ENCODE measurements around the gene TNRC18.
"Not testable (repeated sequence)": the region's sequence is repeated elsewhere in the genome, so short reads cannot be mapped to it uniquely, and the experiment has no call there.

The TNRC18 gene

GRCh38 chr7:5283421-5284303 is 140.0 kb downstream of the TNRC18 start:
- 6 to 9% methylated on average over 43 to 45 of the region's 46 CpGs for WGBS, 2 experiments
- Histone ChIP-seq H3K4me3 (ENCODE audit: insufficient read depth, low read depth, low read length) (peak overlapping the region; percentile 61), H3K9me3 (ENCODE audit: control insufficient read depth, low read length) (no peaks in the 10 kb centered on the region), H3K27ac (ENCODE audit: insufficient read depth, low read depth, low read length, poor library complexity, severe bottlenecking) (no peak overlapping the region), H3K36me3 (ENCODE audit: control insufficient read depth, insufficient read depth, low read length) (no peaks in the 10 kb centered on the region), H3K4me1 (ENCODE audit: control insufficient read depth, insufficient read depth, low read length) (no peaks in the 10 kb centered on the region), H3K27me3 (ENCODE audit: control insufficient read depth, insufficient read depth, low read length, poor library complexity, severe bottlenecking) (peaks cover 4% of the 10 kb centered on the region)

GRCh38 chr7:5282543-5283316 is 140.9 kb downstream of the TNRC18 start, which contains the start of gene SLC29A4:
TSS of gene SLC29A4 (plus strand) at chr7:5282943. CDS start at chr7:5287817, 4,874 bp downstream.
- 0% methylated on average over 66 to 68 of the region's 69 CpGs for WGBS, 2 experiments
- Histone ChIP-seq H3K9me3 (ENCODE audit: control insufficient read depth, low read length) (no peaks in the 10 kb centered on the region), H3K36me3 (ENCODE audit: control insufficient read depth, insufficient read depth, low read length) (no peaks in the 10 kb centered on the region), H3K27ac (ENCODE audit: insufficient read depth, low read depth, low read length, poor library complexity, severe bottlenecking) (no peak within 1 kb of the TSS), H3K4me3 (ENCODE audit: insufficient read depth, low read depth, low read length) (peak within 1 kb of the TSS; percentile 61), H3K27me3 (ENCODE audit: control insufficient read depth, insufficient read depth, low read length, poor library complexity, severe bottlenecking) (peaks cover 4% of the 10 kb centered on the region), H3K4me1 (ENCODE audit: control insufficient read depth, insufficient read depth, low read length) (no peaks in the 10 kb centered on the region)

- H3K4me3 ChIP-seq (ENCODE audit: insufficient read depth, low read depth, low read length); H3K27ac ChIP-seq (ENCODE audit: insufficient read depth, low read depth, low read length, poor library complexity, severe bottlenecking); H3K4me1 ChIP-seq (ENCODE audit: control insufficient read depth, insufficient read depth, low read length); H3K9me3 ChIP-seq (ENCODE audit: control insufficient read depth, low read length); H3K27me3 ChIP-seq (ENCODE audit: control insufficient read depth, insufficient read depth, low read length, poor library complexity, severe bottlenecking); H3K36me3 ChIP-seq (ENCODE audit: control insufficient read depth, insufficient read depth, low read length): not testable (repeated sequence)
- WGBS, 2 experiments: 38 to 48% methylated on average over 19 of the region's 19 CpGs
These were observed 141.8 kb downstream of the TNRC18 start for GRCh38 chr7:5281598-5282500.

- H3K36me3 ChIP-seq (ENCODE audit: control insufficient read depth, insufficient read depth, low read length): no peaks in the 10 kb centered on the region
- H3K27me3 ChIP-seq (ENCODE audit: control insufficient read depth, insufficient read depth, low read length, poor library complexity, severe bottlenecking): peaks cover 4% of the 10 kb centered on the region
- no peak overlapping the region for H3K27ac ChIP-seq (ENCODE audit: insufficient read depth, low read depth, low read length, poor library complexity, severe bottlenecking)
- 60 to 62% methylated on average over 3 to 4 of the region's 4 CpGs for WGBS, 2 experiments
- H3K9me3 ChIP-seq (ENCODE audit: control insufficient read depth, low read length): no peaks in the 10 kb centered on the region
- no peak overlapping the region for H3K4me3 ChIP-seq (ENCODE audit: insufficient read depth, low read depth, low read length)
- no peaks in the 10 kb centered on the region for H3K4me1 ChIP-seq (ENCODE audit: control insufficient read depth, insufficient read depth, low read length)
These were observed 143.9 kb downstream of the TNRC18 start for GRCh38 chr7:5279734-5280133.

GRCh38 chr7:5278766-5279165 is 144.9 kb downstream of the TNRC18 start:
- H3K4me1 ChIP-seq (ENCODE audit: control insufficient read depth, insufficient read depth, low read length): no peaks in the 10 kb centered on the region
- WGBS, 2 experiments: 91 to 94% methylated on average over 7 of the region's 7 CpGs
- no peaks in the 10 kb centered on the region for H3K36me3 ChIP-seq (ENCODE audit: control insufficient read depth, insufficient read depth, low read length)
- no peak overlapping the region for H3K4me3 ChIP-seq (ENCODE audit: insufficient read depth, low read depth, low read length)
- no peak overlapping the region for H3K27ac ChIP-seq (ENCODE audit: insufficient read depth, low read depth, low read length, poor library complexity, severe bottlenecking)
- no peaks in the 10 kb centered on the region for H3K27me3 ChIP-seq (ENCODE audit: control insufficient read depth, insufficient read depth, low read length, poor library complexity, severe bottlenecking)
- no peaks in the 10 kb centered on the region for H3K9me3 ChIP-seq (ENCODE audit: control insufficient read depth, low read length)

GRCh38 chr7:5276611-5277010 is 147.0 kb downstream of the TNRC18 start:
- no peak overlapping the region for H3K27ac ChIP-seq (ENCODE audit: insufficient read depth, low read depth, low read length, poor library complexity, severe bottlenecking)
- 90 to 91% methylated on average over 14 of the region's 15 CpGs for WGBS, 2 experiments
- H3K9me3 ChIP-seq (ENCODE audit: control insufficient read depth, low read length): no peaks in the 10 kb centered on the region
- H3K36me3 ChIP-seq (ENCODE audit: control insufficient read depth, insufficient read depth, low read length): no peaks in the 10 kb centered on the region
- no peaks in the 10 kb centered on the region for H3K4me1 ChIP-seq (ENCODE audit: control insufficient read depth, insufficient read depth, low read length)
- H3K27me3 ChIP-seq (ENCODE audit: control insufficient read depth, insufficient read depth, low read length, poor library complexity, severe bottlenecking): no peaks in the 10 kb centered on the region
- no peak overlapping the region for H3K4me3 ChIP-seq (ENCODE audit: insufficient read depth, low read depth, low read length)

GRCh38 chr7:5276123-5276522 is 147.5 kb downstream of the TNRC18 start:
- H3K9me3 ChIP-seq (ENCODE audit: control insufficient read depth, low read length); H3K27me3 ChIP-seq (ENCODE audit: control insufficient read depth, insufficient read depth, low read length, poor library complexity, severe bottlenecking); H3K4me1 ChIP-seq (ENCODE audit: control insufficient read depth, insufficient read depth, low read length); H3K36me3 ChIP-seq (ENCODE audit: control insufficient read depth, insufficient read depth, low read length); H3K4me3 ChIP-seq (ENCODE audit: insufficient read depth, low read depth, low read length); H3K27ac ChIP-seq (ENCODE audit: insufficient read depth, low read depth, low read length, poor library complexity, severe bottlenecking): not testable (repeated sequence)
- 94 to 95% methylated on average over 14 of the region's 14 CpGs for WGBS, 2 experiments

- 87 to 93% methylated on average over 9 to 10 of the region's 10 CpGs for WGBS, 2 experiments
- H3K27me3 ChIP-seq (ENCODE audit: control insufficient read depth, insufficient read depth, low read length, poor library complexity, severe bottlenecking); H3K27ac ChIP-seq (ENCODE audit: insufficient read depth, low read depth, low read length, poor library complexity, severe bottlenecking); H3K9me3 ChIP-seq (ENCODE audit: control insufficient read depth, low read length); H3K4me1 ChIP-seq (ENCODE audit: control insufficient read depth, insufficient read depth, low read length); H3K36me3 ChIP-seq (ENCODE audit: control insufficient read depth, insufficient read depth, low read length); H3K4me3 ChIP-seq (ENCODE audit: insufficient read depth, low read depth, low read length): not testable (repeated sequence)
These were observed 148.1 kb downstream of the TNRC18 start for GRCh38 chr7:5275510-5275909.

GRCh38 chr7:5274985-5275431 is 148.6 kb downstream of the TNRC18 start:
- WGBS, 2 experiments: 88 to 92% methylated on average over 11 of the region's 11 CpGs
- not testable (repeated sequence) for H3K4me1 ChIP-seq (ENCODE audit: control insufficient read depth, insufficient read depth, low read length); H3K27ac ChIP-seq (ENCODE audit: insufficient read depth, low read depth, low read length, poor library complexity, severe bottlenecking); H3K9me3 ChIP-seq (ENCODE audit: control insufficient read depth, low read length); H3K4me3 ChIP-seq (ENCODE audit: insufficient read depth, low read depth, low read length); H3K27me3 ChIP-seq (ENCODE audit: control insufficient read depth, insufficient read depth, low read length, poor library complexity, severe bottlenecking); H3K36me3 ChIP-seq (ENCODE audit: control insufficient read depth, insufficient read depth, low read length)
